Neural cell (in vitro differentiated cells): ENCODE measurements around the gene BLMH.

Source experiments
- CTCF ChIP-seq: fragments of 450-650 bp; IDR thresholded peaks from 2 replicates; pipeline ENCODE4 v1.5.1; 2014; ENCODE audit warnings: antibody characterized with exemption, mild to moderate bottlenecking, moderate library complexity; ENCODE audit not compliant: poor library complexity, severe bottlenecking
- EP300 ChIP-seq: fragments of 450-650 bp; conservative IDR thresholded peaks from 2 replicates; pipeline ENCODE4 v1.6.1; 2014; ENCODE audit warnings: antibody characterized with exemption, mild to moderate bottlenecking, moderate library complexity; ENCODE audit not compliant: poor library complexity, severe bottlenecking
- EZH2 ChIP-seq: fragments of 200-600, 300-800 bp; shearing (Covaris generic), sonication (generic); IDR thresholded peaks from 2 replicates; pipeline ENCODE4 v1.6.1; 2014; ENCODE audit warnings: antibody characterized with exemption, low read length, borderline replicate concordance, mild to moderate bottlenecking; ENCODE audit not compliant: insufficient read depth, poor library complexity, severe bottlenecking
- MXI1 ChIP-seq: fragments of 450-650 bp; conservative IDR thresholded peaks from 2 replicates; pipeline ENCODE4 v1.6.1; 2014; ENCODE audit warnings: antibody characterized with exemption, mild to moderate bottlenecking; ENCODE audit not compliant: poor library complexity, severe bottlenecking
- POLR2AphosphoS5 ChIP-seq: IDR thresholded peaks from 2 replicates; pipeline ENCODE4 v1.6.1; 2012
- RAD21 ChIP-seq: fragments of 450-650 bp; conservative IDR thresholded peaks from 2 replicates; pipeline ENCODE4 v1.6.1; 2014; ENCODE audit warnings: antibody characterized with exemption, mild to moderate bottlenecking, moderate library complexity
- REST ChIP-seq: IDR thresholded peaks from 2 replicates; pipeline ENCODE4 v1.6.1; 2012; ENCODE audit warnings: borderline replicate concordance
- TAF1 ChIP-seq: IDR thresholded peaks from 2 replicates; pipeline ENCODE4 v1.6.1; 2012; ENCODE audit warnings: low read depth

- no peak for TF ChIP-seq CTCF
- TF ChIP-seq TAF1, result no peak
- no peak for TF ChIP-seq EP300
- TF ChIP-seq MXI1, result no peak
- no peak for TF ChIP-seq EZH2
- TF ChIP-seq REST, result no peak
- no peak for TF ChIP-seq RAD21
- no peak for TF ChIP-seq POLR2AphosphoS5
Measured at GRCh38 chr17:30271102-30271501, 20.6 kb downstream of the BLMH start.
